HG02571 (cell line): Measurements from ENCODE around the gene RIPPLY2.
"Not testable (repeated sequence)": the region's sequence is repeated elsewhere in the genome, so short reads cannot be mapped to it uniquely, and the experiment has no call there.

Experiments
- ATAC-seq: cut with Tn5 transposase; IDR thresholded peaks from one replicate; pipeline ENCODE4 v1.9.1; 2021; ENCODE audit warnings: mild to moderate bottlenecking, moderate library complexity; ENCODE audit not compliant: unreplicated experiment

Gene RIPPLY2, protein sequence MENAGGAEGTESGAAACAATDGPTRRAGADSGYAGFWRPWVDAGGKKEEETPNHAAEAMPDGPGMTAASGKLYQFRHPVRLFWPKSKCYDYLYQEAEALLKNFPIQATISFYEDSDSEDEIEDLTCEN

DNA sequence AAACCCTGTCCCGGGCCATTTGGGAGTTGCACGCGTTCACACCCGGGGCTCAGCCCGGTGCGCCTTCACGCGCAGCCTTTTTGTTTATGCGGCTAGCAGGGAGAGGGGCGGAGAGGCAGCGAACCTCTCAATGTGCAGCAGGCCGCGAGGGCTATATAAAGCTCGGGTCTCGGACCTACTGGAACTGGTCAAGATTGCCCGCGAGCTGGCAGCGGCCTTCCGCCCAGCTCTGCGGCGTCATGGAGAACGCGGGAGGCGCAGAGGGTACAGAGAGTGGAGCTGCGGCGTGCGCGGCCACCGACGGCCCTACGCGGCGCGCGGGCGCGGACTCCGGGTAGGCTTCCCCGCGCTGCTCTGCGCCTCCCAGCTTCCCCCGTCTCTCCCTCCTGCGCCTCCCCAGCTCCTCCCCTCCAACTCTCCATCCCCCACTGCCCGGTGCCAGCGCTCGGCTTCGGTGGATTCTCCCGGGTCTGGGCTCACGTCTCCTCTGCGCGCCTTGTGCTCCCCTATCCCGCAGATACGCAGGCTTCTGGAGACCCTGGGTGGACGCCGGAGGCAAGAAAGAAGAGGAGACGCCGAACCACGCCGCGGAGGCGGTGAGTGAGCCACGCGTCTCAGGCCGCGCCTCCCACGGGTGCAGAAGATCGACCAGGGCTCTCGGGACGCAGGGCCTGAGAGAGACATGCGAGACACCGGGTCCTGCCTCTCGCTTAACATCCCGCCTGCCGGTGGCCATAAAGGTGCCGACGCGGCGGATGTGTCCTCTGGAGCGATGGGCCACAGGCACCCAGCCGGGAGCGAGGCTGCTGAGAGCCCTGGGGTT, at the start of gene RIPPLY2:
Gene RIPPLY2 (plus strand): TSS at position 183 of the 823 bp plus-strand sequence. CDS start 57 bp downstream, at position 240.
- peak; percentile 56 for ATAC-seq

DNA sequence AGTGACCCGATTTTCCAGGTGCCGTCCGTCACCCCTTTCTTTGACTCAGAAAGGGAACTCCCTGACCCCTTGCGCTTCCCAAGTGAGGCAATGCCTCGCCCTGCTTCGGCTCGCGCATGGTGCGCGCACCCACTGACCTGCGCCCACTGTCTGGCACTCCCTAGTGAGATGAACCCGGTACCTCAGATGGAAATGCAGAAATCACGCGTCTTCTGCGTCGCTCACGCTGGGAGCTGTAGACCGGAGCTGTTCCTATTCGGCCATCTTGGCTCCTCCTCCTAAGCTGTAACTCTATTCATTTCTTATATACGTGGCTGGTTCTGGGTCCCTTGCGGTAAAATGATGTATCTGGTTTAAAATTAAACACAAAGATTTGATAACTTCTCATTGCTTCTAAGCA, 49.7 kb upstream of the RIPPLY2 start:
- ATAC-seq = not testable (repeated sequence)

DNA sequence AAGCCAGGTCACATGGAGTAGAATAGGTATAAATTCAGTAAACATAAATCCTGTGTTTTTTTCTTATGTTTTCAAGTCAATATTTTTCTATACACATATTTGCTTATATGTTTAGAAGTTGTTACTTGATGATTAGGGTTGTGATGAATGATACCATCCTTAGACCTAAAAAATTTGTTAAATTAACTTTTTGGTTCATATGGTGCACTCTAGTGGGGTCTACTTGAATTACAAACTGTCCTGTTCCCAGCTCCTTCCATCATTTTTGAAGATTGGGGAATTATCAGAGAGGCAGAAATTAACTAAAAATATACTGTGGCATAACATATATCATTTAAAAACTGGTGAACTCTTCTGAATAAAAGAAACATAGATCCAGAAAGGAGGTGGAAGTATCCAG, 48.3 kb upstream of the RIPPLY2 start:
- no peak for ATAC-seq

DNA sequence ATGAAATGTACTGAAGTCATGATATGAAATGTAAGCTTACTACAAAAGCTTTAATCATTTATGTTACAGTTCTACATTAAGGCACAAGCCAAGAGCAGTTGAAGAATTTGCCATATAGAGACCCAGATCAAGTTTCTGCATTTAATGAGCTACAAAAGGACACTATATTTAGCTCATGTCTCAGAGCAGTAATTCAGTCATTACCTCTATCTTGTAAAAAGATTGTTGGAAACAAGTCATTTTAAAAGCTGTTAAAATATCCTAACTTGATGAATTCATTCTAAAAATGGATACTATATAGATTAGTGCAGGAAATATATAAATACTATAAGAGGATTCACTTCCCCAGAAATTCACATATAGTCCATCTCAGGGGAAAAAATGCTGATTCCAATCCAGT, 45.2 kb upstream of the RIPPLY2 start:
- no peak for ATAC-seq

DNA sequence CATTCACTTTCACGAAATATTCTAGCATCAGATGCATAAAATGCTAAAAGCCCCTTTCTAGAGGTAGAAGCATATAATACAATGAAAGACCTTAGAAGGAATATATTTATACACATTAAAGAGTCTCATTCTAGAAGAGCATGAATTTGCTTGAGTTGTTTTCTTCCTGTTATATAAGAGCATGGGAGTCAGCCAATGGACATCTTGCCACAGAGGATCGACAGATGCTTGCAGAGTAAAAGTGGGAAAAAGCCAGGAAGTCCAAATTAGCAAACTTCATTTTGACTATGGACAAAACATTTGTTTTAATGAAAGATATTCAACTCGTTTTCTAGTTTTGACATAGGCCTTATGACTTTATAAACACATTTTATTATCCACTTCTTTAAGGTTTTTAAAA, 44.2 kb upstream of the RIPPLY2 start:
- no peak for ATAC-seq

DNA sequence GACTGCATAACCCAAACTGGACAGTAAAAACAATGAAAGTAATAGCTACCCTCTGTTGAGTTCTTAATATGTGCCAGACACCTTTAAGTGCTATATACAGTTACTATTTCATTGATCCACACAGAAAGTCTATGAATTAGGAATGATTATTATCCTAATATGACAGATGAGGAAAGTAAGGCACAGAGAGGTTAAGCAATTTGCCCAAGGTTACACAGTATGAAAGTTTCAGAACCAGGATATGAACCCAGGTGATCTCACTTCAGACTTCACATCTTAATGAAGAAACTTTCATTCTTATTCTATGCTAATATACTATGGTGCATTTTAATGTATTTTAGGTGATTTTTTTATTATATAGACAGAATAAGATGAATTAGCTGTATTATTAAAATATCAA, 40.6 kb upstream of the RIPPLY2 start:
- no peak for ATAC-seq

DNA sequence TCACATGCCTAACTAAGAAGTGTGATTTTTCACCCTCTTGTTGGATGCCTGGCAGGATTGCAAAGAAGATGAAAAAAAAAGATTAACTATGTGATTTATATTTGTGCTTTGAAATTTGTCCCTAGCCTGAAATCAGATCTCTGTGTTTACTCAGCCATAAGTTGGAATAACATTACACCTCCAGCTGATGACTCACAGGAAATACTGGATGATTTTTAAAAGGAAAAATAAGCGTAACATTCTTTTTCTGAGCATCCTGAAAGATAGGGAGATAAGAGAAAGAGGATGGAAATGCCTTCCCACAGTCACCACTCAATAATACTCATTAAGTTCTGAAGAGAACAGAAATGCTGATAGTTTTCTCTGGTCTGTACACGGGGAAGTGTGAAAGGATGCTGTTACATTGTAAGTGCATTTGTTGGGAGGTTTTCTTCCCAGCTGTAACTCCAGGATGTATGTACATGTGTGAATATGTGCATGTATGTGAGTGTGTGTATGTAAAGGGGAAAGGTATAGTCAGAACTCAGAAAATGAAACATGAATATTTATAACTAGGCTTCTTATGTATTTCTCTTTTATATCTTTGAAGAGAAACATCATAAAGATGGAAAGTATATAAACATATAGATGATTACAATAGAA, 37.4 kb upstream of the RIPPLY2 start:
- ATAC-seq = no peak

DNA sequence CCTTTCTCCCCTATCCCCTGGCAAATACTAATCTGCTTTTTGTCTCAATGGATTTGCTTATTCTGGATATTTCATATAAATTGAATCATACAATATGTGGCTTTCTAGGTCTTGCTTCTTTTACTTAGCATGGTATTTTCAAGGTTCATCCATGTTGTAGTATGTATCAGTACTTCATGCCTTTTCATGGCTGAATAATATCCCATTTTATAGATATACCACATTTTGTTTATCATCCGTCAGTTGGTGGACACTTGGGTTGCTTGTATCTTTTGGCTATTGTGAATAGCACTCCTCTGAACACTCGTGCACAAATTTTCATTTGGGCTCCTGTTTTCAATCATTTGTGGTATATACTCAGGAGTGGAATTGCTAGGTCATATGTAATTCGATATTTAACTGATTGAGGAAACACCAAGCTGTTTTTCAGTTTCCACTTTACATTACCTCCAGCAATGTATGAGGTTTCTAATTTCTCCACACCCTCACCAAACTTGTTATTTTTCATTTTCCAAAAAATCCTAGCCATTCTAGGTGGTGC, 30.5 kb upstream of the RIPPLY2 start:
- no peak for ATAC-seq

DNA sequence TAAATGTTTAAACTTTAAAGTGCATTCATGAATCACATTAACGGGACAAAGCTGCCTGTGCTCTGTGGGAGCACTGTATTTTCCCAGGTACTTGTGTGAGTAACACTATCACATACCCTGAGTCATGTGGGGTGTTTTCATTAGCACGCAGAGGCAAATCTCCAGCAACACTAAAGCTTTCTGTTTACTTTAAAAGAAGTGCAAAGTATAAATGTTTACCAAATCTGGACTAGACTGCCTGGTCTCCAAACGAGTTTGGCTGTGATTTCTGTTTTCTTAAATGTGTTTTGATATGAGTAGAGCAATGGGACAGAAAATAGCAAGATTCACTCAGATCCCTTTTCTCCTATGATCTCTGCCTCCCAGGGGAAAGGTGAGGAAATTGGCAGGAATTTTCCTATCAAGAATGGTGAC, 28.8 kb upstream of the RIPPLY2 start:
- ATAC-seq = no peak

DNA sequence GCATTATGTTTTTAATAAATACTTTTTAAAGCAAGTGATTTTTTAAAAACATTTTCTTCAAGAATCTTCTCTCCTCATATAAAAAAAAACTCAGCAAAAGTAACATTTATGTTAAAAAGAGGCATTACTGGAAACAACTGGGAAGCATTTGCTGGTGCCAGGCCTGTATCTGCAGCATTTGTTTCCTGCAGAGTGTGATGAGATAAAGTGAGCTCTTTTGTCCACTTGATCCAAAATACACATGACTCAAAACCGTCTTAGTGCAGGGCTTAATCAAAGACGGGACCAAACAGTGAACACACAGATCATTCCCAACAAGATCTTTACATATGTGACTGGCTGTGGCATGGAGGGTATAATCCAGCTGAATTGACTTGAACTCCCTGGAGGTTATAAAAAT, 28.3 kb upstream of the RIPPLY2 start:
- no peak for ATAC-seq

DNA sequence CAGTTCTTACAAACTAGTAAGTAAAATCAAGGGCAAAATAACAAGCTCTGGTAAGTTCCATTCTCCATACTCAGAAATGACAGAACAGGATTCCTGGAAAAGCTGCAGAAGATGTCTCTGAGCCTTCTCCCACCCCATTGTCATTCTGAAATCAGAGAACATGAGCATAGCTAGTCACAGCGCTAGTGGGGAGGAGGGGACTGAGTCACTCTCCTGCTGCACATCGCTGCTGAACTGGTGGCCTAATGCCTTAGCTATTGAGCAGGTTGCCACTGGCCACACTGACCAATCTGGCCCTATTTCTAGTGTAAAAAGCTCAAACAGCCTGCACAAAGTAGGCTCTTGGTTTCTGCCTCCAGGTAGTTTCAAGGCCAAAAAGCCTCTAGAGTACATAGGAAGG, 26.1 kb upstream of the RIPPLY2 start:
- no peak for ATAC-seq

DNA sequence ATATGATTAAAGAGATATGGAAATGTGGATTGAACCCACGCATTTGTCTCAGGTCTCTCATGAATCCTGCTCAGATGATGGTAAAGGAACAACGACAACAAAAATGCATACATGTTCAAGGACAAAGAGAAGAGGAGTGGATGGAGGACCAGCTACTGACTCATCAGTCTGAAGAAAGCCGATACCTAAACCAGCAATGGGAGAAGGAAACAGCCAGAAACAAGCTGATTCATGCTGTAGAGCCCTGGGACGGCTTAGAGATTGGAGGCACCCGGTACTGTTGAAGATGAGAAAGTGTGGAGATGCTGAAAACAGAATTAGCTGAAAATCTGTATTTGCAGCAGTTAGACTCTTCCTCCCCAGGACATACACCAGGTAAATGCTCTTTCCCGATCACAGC, 14.4 kb upstream of the RIPPLY2 start:
- no peak for ATAC-seq

DNA sequence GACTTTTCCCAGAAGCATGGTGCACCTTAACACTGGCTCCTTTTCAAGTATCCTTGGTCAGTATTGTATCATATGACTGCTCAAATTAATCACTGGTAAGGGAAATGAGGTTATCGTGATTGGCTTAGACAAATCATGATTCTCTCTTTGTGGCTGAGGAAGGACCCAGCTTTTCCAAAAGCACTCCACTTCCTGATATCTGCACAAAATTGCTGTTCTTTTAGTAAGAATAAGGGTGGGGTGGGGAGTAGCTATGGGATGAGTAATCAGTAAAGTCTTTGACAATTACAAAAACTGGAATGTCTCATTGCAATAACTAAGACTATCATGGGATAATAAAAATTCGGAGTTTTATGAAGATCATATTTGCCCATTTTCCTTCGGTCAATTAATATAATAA, 9.0 kb upstream of the RIPPLY2 start:
- no peak for ATAC-seq

DNA sequence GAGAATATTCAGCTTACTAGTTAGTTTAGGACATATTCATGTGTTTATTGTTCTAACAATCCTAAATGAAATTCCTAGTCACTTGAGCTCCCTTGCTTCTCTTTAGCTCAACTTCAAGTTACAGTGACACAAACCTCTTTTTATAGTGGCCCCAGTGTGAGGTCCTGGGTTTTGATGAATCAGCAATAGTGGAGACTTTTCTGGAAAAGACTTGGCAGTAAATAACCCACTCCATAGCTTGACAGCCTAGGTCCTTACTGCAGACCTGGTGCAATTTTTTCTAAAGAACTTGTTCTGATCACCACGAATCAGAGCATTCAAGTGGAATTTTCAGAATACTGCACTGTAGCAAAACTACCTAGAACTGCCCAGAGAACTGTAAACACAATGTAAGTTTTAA, 6.9 kb upstream of the RIPPLY2 start:
- ATAC-seq = no peak

DNA sequence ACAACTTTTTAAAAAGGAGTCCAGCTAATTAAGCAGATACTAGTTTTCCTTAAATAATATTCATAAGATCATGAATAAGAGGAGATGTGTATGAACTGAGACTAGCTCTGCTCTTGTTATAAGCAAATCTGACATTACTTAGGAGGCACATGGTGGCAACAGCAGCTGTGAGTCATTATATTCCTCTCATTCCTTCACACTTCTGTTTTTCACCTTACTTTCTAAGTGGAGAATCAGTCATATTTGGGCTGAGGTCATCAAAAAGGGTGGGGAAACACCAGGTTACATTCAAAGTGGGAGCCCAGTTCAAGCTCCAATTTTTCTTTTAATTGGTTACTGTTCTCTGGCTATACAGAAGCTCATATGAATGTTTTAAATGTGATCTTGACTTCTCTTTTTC, 6.0 kb upstream of the RIPPLY2 start:
- peak; percentile 79 for ATAC-seq

DNA sequence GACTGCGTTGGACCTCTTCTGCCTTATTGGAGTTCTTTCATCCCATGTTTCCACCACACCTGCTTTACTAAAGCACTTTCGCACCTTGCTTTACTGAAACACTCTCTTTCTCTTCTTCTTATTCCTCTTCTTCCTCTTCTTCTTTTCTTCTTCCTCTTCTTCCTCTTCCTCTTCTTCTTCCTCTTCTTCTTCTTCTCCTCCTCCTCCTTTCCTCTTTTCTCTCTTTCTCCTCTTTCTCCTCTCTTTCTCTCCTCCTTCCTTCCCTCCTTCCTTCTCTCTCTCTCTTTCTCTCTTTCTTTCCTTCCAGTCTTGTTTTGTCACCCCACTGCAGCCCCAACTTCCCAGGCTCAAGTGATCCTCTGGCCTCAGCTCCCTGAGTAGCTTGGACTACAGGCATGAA, 4.0 kb upstream of the RIPPLY2 start:
- ATAC-seq = no peak

DNA sequence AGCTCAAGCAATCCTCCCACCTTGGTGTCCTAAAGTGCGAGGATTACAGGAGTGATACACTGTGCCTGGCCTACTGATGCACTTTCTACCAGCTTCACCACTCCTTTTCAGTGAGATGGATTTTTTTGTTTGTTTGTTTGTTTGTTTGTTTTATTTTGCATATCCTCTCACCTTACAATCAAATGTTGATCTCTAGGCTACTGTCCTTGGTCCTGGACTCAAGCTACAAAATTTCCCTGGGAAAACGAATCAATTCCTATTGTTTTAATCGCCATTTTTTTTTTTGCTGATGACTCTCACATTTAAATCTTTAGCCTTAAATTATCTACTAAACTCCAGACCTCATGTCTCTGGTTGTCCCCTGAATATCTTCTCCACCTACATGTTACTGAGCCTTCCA, 3.5 kb upstream of the RIPPLY2 start:
- no peak for ATAC-seq

DNA sequence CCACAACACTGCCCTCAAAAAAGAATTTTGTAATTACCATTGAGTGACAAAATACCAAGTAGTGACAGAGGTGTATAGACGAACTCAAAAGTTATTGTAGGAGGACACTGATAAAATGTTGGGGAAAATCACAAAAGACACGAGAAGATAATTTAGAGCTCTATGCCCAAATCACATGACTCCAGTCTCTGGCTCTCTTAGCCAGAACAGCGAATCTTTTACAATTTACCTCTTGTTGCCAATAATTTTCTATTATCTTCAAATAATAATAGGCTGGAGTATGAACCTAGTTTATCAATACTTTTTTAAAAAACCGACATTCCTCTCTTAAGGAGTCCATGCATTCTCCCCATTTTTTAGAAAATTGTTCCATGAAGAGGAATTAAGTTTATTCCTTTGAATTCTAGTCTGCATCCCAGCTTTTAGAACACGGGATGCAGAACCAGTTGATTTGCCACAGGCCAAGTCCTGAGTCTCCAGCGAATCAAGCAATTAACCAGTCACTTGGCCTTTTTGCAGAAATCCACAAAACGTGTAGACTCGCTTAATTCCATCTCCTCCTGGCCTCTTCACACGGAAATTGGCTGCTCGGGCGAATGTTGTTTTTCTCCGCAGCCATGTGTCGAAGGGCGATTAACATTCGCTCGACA, 507 bp upstream of the RIPPLY2 start:
- ATAC-seq = no peak

DNA sequence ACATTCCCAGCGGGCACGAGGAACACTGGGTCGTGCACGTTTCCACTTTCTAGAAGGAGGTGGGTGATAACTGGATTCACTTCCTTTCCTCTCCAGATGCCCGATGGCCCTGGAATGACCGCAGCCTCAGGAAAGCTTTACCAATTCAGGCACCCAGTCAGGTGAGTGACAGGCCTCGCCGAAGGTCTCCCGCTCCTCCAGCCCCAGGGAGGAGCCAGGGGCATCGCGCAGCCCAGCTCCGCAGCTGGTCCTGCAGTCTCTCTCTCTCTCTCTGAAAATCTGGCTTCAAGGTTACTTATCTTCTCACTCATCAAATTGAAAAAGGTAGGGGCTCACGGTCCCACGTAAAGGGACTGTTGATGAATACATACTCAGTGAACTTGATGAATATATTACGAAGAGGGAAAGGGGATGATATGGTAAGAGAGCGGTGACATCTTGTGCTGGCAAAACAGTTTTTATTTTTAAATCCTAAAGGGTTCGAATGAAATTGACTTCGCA, 891 bp downstream of the RIPPLY2 start:
- ATAC-seq = no peak

DNA sequence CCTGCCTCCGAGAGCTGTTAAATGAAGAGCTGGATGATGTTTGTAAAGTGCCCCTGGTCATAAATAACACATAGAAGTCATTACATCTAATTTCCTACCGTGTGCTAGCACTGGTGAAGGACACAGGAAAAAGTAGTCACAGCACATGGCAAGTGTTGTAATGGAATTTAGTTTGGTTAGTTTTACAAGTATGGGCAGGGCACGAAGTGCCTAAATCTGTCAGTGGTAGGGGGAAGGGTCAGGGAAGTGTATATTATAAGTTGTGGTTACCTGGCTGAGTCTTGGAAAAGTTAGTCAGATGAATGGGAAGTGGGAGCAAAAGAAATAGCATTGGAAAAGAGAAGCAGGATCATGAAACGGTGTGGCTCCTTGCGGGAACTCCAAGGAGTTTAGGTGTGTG, 1.6 kb downstream of the RIPPLY2 start:
- no peak for ATAC-seq
